NCI-H226 (cell line): ENCODE results near the gene CRTAC1.

ENCODE experiments used
- DNase-seq: peaks from one replicate; pipeline ENCODE4 v3.0.0-alpha.2; 2015

Gene CRTAC1

DNA sequence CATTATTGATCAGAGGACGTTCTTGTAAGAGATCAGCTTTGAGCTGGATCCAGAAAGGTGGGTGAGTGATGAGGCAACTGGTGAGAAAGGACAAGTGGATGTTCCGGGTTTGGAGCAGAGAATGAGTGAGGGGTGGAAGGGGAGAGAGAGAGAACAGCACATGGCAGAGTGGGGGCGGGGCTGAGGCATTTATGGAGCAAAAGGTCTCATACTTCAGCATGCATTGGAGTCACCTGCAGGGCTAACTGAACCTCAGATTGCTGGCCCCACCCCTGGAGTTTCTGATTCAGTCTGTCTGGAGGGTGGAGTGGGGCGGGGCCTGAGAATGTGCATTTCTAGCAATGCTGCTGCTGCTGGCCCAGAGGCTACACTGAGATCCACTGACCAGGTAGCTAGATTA is 109.6 kb downstream of the CRTAC1 start:
- DNase-seq = no peak

DNA sequence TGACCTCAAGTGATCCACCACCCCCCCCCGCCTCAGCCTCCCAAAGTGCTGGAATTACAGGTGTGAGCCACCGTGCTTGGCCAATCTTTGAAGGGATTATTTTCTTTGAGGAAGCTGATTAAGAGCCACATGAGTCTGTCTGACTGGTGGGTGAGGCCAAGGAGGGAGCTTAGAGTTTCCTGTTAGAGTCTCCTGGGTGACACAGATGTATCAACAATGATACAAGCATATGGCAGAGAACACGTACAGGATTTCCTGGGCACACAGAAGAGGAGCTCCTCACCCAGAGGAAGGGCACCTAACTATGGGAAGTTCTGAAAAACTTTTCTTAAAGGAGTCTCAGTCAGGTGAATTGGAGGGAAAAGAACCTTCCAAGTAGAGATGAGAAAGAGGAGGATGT is 111.4 kb downstream of the CRTAC1 start:
- no peak for DNase-seq

DNA sequence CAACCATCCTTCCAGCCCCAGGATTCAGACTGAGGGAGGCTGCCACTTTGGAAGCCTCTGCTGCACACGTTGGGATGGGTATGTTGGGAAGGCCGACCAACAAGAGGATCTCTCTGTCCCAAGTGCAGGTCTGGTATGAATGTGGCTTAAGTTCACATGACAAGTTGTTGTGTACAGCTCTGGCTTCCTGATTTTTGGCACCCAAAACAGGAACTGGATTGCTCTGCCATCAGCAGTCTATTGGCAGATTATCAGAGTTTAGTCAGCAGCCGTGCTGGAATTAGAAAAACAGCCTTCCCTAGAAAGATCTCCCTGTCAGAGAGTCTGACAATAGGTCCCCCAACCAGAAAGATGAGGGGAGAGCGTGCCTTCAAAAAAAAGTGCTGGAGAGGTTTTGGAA is 113.8 kb downstream of the CRTAC1 start:
- DNase-seq = no peak

DNA sequence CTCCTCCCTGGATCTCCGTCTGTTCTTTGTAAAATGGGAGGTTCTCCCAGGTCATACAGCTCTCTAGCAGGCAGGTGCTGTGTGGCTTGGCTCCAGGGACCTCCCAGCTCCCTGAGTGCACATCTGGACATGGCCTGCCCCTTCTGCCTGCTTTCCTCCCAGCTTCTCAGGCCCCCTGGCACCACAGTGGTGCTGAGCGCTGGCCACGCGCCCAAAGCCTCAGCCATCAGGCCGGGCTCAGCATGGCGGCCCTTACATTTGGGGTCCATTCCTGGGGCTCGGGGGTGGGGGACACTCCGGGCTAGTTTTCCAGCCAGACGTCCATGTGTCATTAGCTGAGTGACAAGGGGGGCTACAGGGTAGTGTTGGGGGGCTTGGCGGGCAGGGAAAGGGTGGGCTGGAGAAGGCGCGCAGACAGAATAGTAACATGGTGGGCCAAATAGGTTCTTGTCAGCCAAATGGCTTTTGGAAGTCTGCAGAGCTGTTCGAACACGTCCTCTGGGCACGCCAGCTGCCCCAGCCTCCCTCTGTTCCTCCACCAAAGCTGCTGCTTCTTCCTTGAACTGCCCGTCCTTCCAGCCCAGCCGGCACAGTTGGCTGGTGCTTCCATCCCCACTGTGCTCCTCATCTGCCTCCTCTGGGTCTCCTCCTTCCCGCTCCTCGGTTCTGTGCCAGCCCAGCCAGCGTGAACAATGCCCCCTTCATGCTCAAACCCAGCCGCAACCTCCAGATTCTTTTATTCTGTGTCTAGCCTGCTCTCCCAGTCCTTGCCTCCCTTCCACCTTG is 114.9 kb downstream of the CRTAC1 start:
- no peak for DNase-seq

DNA sequence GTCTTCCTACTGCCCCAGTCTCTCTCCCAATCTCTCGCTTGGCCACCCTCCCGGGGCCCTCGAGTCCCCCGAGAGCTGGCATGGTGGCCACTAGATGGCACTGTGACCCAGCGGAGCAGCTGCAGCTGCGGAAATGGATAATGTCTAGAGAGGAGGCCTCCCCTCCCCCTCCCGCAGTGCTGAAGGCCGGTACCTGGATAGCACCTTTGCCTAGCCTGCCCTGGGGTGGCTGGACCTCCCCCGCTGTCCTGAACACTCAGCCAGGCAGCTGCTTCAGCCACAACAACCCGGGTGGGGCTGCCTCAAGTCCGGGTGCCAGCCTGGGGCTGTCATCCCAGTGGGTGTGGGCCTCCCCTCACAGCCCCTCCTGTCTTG is 115.6 kb downstream of the CRTAC1 start:
- peak; percentile 16 for DNase-seq

DNA sequence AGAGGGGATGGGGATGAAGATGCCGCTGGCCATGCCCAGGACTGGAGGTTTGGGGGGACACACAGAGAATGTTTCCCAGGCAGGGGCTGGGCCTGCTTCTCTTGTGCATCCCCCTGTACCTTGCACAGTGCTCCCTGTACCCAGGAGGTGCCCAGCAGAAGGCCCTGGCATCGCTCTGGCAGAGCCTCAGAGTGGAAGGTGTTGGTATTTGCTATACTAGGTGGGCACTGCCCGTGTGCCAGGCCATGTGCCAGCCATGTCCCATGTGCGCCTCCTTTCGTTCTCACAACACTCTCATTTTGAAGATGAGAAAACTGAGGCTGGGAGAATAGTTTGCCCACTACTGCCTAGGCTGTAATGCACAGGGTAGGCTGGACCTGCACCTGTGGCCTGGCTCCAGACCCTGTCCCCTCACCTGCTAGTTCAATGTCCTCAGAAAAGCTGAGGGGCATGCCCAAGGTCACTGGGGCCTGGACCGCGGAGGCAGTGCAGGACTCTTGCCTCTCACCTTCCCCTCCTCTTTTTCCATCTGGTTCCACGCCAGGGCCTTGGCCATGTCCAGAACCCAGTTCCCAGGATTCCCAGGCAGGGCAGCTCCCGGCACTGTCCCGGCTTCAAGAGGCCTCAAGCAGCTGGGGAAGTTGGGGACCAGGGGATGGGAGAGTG is 116.1 kb downstream of the CRTAC1 start:
- DNase-seq = no peak

DNA sequence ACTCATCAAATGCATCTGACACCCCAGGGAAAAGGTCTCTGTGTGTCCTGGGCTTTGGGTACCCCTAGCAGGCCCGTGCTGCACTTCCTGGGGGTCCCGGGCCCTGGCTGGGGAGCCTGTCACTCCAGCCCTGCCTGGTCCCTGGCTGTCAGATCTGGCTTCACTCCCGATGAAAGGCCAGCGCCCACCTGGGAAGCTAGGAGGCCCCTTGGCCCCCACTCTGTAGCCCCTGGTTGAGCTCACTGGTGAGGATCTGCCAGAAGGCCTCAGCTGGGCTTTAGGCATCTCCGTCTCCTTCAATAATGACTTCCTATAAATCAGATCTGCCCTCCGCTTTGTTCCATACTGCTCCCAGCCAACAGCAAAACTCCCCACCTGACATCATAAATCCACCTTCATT is 116.8 kb downstream of the CRTAC1 start:
- no peak for DNase-seq

DNA sequence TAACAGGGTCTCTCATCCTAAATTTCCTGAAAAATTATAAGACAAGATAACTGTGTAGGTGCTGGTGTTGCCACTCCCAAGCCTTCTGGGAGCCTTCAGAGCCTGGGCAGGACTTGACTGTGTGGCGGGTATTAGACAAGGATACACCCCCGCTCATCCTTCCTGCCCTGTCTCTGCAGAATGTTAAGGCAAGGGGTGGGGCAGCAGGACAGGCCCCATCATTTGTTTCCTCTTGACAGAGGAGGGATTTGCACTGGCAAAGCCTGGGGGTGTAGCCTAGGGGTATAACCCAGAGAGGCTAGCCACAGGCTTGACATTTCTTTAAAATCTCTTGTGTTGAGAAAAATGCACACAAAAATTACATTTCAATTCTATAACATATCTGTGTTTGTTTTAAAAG is 117.2 kb downstream of the CRTAC1 start:
- DNase-seq = no peak

DNA sequence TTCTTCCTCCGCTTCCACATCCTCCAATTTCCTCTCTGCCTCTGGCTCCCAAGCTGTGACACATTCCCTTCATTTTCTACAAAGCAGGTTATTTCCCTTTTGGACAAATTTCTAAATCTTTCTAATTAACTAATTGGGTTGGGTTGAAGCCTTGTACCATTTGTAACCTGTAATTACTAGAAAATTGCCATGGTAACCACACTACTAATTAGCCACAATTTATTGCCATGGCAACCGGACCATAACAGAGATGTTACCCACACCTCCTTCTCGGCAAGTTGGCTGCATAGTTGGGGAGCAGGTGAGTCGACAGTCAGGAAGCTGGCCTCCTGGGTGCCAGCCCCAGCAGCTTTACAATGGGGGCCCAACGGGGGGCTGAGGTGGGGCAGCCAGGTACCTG is 119.2 kb downstream of the CRTAC1 start:
- DNase-seq = no peak

DNA sequence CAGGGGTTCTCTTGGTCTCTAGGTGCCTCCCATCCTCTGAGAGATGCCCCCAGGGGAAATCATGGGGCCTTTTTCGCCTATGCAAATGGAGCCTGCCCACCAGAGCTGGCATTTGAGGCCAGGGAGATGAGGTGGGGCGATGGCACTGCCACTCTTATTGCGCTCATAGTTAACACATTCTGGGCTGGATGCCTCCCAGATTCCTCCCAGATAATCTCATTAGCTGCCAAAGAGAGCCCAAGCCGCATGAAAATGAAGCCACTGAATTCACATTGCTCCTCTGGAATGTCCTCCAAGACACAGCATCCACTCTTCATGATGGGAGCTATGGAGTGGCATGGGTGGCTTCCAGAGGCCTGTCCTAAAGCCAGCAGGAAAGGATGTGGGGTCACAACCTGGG is 119.8 kb downstream of the CRTAC1 start:
- no peak for DNase-seq

DNA sequence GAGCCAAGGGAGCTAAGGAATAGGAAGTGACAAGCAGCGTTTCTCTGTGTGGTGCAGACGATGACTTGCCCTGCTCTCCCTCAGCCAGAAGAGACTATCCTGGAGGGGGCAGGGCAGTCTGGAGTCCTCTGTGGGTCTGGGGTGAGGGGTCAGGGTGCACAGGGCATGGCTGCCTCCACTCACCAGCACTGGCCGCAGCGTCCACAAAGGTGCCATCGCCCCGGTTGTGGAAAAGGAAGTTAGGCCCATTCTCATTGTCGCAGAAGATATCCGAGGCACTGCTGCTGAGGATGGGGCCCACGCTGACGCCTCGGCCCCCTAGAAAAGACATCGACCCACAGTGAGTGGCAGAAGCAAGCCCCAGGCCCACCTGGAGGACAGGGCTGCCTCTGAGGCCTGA is 122.6 kb downstream of the CRTAC1 start:
- no peak for DNase-seq

DNA sequence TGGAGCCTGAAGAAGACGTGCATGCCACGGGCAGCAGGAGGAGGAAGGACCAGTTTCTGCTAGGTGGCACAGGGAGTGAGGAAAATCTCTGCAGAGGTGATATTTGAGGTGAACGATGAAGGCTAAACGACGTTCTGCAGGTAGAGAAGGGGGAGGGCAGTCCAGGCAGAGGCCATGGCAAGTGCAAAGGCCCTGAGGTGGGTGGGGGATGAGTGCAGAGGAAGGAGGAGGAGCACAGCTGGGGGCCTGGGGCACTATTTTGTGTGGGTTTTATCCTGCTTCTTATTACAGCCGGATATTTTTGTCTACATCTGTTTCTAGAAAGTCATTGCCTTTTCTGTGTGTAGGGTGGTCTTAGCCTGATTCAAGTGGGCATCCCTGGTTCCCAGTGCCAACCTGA is 123.2 kb downstream of the CRTAC1 start:
- no peak for DNase-seq

DNA sequence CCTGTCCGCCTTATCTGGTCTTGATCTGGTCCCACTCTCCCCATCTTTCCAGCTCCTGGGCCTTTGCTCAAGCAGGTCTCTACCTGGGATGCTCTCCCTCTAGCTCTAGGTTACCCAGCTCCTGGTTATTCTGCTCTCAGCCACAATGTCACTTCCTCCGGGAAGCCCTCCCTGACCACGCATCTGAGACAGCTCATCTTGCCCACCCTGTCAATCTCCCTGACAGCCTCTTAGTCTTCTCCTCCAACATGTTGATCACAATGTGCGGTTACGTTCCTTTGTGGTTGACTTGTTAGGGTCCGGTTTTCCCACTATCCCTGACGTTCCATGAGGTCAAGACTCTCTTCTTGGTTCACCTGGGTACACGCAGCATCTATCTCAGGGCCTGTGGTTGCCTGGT is 125.1 kb downstream of the CRTAC1 start:
- no peak for DNase-seq

DNA sequence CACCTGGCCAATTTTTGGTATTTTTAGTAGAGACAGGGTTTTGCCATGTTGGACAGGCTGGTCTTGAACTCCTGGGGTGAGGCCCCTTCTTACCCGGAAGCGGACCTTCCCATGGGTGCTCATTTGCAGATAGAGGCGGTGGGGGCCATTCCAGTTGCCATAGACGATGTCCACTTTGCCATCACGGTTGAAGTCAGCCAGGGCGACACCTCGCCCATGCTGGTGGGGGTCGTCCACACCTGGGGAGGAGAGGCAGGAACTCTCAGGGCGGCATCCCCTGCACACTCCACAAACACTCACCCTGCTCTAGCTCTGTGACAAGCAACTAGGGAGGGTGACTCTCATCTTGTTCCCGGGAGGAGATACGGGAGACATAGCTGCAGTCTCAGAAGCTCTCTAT is 125.8 kb downstream of the CRTAC1 start:
- DNase-seq = no peak

DNA sequence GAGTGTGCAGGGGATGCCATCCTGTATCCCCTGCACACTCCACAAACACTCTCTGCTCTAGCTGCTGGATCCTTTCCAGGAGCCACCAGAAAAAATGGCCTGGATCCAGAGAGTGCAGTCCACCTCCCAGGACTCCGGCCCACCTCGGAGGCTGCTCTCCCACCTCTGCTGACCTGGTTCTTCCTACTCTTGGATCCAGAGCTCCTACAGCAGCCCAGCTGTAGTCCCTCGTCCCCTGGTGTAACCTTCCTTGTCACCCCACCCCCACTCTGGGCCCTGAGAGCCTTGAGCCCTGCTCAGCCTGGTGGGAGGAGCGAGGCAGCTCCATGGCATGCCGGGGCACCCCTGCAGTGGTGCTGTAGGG is 126.4 kb downstream of the CRTAC1 start:
- no peak for DNase-seq

DNA sequence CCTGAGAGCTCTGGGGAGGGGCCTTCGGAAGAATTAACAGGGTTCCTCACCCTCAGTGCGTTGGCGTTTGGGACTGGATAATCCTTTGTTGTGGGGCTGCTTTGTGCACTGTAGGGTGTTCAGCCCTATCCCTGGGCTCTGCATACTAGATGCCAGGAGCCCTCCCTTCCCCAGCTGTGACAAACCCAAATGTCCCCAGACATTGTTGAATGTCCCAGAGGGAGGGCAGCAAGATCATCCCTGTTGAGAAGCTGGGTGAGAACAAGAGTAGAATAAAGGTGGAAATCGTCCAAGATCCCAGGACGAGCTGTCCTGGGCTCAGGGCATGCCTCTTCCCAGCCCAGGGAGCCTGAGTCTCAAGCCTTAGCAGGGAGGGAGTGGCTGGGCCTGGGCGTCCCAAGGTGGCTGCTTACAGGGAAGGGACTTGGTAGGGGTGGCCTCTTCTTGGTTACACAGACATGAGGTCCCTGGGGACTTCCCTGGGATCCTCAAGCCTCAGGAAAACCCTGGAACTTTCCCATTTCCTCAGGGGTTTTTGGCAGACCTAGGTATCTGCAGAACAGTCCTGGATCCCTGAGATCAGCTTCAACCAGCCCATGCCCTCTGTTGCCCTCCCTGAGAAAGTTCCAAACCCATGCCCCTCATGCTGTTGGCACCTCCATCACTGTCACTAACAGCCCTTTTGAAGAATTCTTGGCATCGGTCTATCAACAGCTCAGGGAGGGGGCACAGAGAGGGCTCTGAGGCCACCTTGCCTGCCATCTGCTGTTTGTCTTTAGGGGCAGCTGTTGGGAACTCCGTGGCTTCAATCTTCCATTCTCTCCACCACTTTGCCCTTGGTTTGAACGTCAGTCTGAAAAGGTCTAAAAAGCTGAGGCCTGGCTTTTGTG is 127.0 kb downstream of the CRTAC1 start:
- no peak for DNase-seq

DNA sequence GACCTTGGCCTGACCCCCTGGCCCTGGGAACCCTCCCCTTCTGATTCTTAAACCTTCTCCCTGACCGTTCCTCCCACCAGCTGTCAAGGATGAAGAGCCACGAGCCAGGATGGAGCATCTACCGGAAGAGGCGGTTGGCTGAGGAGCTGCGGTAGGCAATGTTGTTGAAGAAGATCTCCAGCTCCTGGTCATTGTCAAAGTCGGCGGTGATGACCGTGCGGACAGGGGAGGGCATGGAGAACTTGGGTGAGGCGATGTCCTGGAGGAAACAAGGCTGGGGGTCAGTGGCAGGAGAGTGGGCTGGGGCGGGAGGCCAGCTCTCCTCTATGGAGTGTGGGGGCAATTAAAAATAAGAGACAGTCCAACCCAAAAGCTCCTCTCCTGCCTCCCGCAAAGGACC is 129.0 kb downstream of the CRTAC1 start:
- DNase-seq = no peak

DNA sequence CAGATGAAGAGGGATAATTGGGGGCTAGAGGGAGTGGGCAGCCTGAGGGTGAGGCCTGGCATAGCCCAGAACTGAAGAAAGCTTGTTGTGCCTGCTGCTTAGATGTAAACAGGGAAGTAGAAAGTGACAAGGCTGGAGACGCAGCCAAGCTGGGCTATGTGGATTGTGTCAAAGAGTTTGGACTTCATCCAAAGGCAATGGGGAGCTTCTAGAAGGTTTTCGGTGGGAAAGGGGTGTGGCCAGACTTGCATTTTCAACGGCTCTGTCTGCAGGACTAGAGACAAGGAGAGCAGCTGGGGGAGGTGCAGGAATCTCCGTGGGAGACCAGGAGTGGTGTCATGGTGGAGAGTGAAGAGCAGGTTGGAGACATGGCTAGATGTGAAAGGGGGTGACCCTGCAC is 132.0 kb downstream of the CRTAC1 start:
- DNase-seq = no peak

DNA sequence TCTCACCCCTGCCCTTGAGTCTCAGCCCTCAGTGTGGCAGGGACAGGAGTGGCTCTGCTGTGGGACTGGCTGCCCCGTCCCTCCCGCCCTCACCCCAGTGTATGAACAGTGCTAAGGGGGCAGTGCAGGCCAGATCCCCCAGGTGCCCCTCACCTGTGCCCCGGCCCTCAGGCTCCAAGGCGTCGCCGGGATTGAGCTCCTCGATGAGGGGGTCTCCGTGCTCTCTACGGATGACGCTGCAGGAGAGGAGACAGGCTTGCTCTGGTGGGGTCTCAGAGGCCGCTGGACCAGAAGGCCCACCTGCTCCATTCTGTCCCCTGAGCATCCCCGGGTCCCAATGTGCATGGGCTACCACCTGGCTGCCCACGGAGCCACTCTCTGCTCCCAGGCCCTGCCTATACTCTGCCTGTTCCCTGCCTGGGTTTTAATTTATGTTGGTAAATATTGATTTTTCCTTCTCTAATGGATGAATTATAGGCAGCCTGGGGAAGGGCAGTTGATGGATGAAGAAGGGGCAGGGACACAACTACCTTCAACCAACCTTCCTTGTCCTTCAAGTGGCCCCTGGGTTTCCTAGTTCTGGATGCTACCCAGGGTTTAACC is 133.6 kb downstream of the CRTAC1 start:
- no peak for DNase-seq

DNA sequence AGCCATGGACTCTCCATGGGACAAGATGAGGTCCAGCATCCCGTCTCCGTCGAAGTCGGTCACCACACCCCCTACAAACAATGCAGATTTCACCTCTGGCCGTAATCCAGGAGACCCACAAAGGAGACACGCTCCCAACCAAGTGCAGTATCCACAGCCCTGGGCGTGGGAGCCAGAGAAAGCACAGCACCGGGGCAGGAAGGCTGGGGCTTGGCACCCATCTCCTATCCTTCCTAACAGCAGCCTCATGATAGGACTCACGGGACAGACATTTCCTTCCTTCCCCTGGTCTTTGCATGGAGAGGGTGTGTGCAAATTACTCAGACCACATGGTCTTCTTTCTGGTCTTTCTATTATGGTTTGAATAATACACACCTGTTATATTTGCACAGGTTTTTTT is 134.5 kb downstream of the CRTAC1 start:
- DNase-seq = no peak

DNA sequence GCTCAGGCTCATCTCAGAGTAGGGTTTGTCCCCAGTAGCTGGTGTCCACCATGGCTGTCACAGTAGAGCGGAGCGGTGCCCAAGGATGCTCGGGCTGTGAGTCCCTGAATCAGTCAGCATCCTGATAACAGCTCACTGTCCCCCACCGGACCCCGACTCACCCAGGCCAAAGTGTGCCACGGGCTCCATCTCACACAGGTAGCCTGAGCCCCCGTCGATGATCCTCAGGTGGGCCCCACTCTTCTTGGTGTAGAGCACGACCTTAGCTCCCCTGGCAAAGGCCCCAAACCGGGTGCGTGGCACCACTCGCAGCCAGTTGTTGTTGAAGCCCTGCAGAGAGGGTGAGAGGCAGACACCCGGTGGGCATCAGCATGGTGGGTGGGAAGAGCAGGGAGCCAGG is 135.3 kb downstream of the CRTAC1 start:
- no peak for DNase-seq

DNA sequence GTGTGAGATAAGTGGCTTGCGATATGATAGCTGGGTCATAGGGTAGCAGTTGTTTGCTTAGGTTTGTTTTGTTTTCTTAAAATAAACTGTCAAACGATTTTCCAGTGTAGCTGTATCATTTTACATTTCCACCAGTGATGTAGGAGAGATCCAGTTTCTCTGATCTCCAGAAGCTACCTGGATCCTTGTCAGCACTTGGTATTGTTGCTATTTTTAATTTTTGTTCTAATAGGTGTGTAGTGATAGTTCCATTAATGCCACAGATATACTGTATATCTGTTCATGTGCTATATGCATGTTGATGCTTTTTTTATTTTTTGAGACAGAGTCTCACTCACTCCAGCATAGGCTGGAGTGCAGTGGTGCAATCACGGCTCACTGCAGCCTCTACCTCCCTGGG is 136.3 kb downstream of the CRTAC1 start:
- DNase-seq = no peak

DNA sequence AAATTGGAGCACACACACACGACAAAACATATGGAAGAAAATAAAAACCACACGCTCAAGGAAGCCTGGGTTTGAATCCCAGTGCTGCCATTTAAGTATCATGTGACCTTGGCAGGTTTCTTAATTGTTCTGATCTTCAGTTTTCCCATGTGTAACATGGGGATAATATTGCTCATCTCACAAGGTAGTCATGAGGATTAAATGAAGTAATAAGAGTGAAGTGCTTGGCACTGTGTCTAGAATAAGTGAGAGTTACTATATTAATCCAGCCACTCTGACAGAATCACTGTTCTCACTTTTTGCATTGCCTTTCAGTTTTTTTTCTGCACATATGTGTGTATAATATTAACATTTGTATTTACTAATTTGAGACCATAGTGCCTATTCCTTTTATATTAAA is 137.5 kb downstream of the CRTAC1 start:
- DNase-seq = no peak

DNA sequence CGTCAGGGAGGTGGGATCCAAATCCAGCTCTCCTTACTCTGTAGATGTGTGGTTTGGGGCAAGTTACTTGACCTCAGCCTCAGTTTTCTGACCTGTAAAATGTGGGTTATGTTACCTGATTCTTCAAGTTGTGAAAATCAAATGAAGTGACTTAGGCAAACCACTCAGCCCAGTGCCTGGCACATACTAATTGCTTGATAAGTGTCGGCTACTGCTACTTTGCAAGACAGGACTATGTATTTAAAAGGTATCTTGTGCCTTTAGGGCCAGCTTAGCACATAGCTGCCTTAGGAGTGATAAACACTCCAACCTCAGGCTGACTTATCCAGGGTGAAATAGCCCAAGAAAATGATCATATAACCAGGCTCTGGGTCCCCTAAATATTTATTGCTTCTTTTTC is 137.9 kb downstream of the CRTAC1 start:
- DNase-seq = no peak
